Stimulated activated CD4-positive, alpha-beta T cell treated with anti-CD3 and anti-CD28 coated beads, Interleukin-1b, Interleukin-23, amount 100 ng/mL, for 4 hours (primary cell): Measurements from ENCODE around the gene C6orf163.
A peak's percentile ranks its signal among the peaks of the same experiment; 100 is the strongest.
"Not testable (repeated sequence)": the region's sequence is repeated elsewhere in the genome, so short reads cannot be mapped to it uniquely, and the experiment has no call there.

Experiments used
- DNase-seq, 2 donors: peaks; one replicate each; pipeline ENCODE4 v3.0.0-alpha.2; 2020; ENCODE audit warnings: low read depth in 2 of 2

Gene C6orf163

DNA sequence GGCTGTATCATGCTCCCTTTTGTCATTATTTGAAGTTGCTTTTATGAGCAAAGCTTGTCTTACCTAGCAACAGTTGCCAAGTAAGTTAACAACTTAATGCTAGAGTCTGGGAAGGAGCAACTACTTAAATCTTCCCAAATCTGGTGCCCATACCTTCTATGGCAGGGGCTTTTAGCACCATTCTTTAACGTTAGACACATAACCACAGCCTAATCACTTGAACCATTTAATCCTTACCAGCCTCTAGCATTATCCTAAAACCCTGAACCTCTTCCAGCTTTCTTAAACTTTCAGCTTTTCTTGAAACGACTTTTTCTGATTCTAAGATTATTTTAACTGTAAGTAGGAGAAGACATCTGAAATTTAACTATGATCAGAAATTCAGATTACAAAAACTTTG, at the start of gene C6orf163:
TSS of gene C6orf163 (plus strand) at position 83 of the 400 bp plus-strand sequence. CDS start at position 370, 287 bp downstream.
- DNase-seq: no peak

DNA sequence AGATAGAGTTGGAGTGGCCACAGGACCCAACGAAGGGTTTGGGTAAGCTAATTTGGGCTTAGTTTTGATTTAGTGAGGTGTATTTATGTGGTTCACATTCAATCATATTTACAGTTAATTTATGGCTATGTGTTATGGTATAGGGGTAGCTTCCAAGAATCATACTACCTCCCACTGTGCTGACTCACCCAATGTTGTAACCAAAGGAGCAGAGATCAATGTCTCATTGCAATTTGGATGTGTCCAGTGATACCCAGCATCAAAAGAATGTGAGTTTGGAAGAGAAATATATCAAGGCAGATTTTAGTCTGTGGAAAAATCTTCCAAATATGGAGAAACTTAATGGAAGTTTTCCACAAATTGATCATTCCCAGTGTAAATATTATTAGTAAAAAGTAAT, 47.5 kb upstream of the C6orf163 start:
- DNase-seq: no peak

DNA sequence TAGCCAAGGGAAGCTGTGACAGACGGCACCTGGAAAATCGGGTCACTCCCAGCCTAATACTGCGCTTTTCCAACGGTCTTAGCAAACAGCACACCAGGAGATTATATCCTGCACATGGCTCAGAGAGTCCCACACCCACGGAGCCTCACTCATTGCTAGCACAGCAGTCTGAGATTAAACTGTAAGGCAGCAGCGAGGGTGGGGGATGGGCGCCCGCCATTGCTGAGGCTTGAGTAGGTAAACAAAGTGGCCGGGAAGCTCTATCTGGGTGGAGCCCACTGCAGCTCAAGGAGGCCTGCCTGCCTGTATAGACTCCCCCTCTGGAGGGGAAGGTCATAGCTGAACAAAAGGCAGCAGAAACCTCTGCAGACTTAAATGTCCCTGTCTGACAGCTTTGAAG, 43.3 kb upstream of the C6orf163 start:
- DNase-seq: not testable (repeated sequence)

DNA sequence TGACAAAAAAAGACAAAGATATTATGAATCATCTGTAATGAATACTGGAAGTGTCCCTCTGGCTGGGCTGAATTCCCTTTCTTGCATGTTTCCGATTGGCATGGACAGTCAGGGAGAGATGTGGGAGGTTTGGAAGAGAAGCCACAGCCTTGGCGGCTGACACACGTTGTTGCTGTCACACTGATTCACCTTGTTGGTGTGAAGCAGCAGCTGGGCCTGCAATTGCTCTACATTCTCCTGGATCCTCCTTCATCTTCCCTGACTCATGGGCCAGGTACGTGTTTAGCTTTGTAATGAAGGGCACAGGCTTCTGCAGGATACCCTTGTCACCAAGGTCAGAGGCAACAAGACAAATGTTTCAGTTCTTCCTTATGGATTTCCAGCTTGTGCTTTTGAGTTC, 35.6 kb upstream of the C6orf163 start:
- no peak for DNase-seq

DNA sequence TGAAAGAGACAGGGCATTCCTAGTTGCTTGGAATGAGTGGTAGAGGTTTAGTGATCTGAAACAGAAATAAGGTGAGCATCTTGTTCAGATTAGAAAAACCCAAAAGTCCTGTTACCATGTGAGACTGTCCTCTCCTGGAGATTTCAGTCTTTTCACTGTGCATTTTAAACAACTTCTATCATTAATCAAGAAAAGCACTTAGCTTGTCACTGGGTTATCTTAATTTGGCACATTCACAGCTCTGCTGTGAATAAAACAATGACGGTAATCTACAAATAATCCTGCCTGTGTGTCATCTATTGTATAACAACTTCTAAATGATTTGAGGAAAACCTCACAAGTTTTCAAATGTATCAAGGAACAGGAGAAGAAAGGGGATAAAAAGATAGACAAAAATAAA, 31.8 kb upstream of the C6orf163 start:
- no peak for DNase-seq

DNA sequence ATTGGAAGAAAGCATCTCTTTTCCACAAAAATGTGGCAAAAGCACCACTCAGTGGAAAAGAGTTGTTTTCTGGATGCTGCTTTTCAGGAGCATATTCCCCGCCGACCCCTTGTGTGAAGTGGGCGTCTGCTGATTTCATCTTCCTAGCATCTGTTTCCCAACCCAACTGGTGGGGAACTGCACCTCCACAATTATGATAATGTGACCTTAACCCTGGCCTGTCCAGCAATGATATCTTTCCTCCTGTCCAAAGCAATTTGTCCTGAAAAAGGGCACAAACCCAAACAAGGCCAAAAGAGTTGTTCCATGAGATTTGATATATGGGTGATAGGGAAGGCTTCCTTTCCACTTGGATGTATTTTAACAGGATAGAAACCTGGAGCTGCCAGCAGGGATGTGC, 29.5 kb upstream of the C6orf163 start:
- DNase-seq: no peak

DNA sequence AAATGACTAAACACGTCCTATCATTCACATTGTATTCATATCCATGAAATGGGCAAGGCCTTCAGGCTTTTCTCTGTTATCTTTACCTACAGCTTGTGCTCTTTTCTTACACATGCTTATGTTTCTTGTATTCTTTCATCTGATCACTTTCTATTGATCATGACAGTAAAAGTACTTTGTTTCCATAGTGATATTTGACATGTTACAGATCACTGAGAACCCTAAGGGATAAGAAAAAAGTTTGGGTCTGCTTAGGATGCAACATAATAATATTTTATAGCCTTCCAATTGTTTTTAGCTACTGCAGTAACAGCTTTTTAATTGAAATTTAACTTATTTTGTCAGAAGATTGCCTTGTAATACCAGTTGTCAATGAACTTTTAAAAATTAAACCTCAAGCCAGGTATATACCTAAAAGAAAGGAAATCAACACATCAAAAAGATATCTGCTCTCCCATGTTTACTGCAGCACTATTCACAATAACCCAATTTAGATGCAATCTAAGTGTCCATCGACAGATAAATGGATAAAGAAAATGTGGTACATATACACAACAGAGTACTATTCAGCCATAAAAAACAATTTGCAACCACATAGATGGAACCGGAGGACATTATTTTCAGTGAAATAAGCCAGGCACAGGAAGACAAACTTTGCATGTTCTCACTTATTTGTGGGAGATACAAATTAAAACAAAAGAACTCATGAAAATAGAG, 25.2 kb upstream of the C6orf163 start:
- no peak for DNase-seq

DNA sequence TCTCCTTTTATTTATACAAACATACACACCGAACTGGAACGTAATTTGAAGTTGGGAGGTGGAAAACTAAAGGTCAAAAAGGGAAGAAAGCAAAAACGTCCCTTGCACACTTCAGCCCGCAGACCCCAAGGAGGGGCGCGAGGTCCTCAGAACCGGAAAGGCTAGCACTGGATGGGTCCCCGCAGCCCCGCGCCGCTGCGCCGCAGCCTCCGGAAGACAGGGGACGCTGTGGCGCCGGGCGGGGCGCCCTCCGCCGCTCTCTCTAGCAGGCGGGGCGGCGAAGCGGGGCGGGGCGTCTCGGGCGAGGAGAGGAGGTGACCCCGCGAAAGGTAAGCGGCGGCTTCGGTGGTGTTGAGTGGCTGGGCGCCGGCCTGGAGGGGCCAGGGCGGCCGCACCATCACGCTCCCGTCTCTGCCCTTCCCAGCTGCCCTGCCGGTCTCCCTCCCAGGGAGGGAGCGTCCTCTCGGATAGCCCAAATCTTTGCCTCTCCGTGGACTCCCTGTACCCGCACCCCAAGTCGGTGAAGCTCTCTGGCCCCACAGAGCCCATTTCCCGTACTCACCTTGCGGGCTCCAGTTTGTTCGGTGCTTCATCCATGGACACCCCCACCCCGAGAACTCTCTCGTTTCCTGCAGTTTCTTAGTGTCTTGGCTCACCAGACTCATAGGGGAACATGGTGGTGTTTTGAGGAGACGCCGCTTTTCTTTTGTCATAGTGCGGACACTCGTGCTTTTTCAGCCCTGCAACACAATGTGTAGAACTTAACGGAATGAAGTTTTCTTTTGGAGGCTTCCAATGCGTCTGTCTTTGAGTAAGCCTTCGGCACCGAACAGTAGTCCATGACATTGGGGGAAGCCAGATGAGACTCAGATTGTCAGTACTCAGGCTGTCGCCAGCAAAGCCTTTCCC, 22.1 kb upstream of the C6orf163 start, which contains the start of gene SMIM8:
TSS of gene SMIM8 (plus strand) at position 285 of the 909 bp plus-strand sequence. CDS start 14,444 bp downstream, outside the sequence.
- DNase-seq: peak; percentile 78 to 88

DNA sequence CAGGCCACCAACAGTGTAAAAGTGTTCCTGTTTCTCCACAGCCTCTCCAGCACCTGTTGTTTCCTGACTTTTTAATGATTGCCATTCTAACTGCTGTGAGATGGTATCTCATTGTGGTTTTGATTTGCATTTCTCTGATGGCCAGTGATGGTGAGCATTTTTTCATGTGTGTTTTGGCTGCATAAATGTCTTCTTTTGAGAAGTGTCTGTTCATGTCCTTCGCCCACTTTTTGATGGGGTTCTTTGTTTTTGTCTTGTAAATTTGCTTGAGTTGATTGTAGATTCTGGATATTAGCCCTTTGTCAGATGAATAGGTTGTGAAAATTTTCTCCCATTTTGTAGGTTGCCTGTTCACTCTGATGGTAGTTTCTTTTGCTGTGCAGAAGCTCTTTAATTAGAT, 20.7 kb upstream of the C6orf163 start:
- DNase-seq: not testable (repeated sequence)

DNA sequence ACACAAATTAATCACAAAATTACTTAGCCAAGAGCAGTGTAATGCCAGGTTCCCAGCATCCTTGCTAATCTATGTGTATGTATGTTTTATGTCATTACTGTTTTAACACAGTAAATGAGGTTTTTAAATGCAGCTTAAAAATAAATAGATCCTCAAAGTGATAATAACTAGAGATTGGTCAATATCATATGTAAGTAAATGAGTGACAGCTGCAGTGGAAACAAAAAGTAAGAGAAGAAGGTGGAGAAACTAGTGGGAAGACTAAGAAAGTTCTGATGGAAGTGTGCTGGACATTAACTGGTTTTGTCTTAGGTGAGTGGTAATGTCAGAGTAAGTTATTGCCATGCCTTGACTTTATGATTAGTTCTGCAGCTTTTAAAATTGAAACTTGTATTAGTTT, 13.7 kb upstream of the C6orf163 start:
- no peak for DNase-seq

DNA sequence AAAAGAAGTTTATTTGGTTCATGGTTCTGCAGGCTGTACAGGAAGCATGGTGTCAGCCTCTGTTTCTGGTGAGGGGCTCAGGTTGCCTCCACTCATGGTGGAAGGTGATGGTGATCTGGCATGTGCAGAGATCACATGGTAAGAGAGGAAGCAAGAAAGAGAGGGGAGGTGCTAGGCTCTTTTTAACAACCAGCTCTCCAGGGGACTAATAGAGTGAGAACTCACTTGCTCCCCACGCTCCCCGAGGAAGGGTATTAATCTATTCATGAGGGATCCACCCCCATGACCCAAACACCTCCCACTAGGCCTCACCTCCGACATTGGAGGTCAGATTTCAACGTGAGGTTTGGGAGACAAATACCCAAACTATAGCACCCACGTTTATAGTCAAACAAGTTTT, 11.6 kb upstream of the C6orf163 start:
- no peak for DNase-seq

DNA sequence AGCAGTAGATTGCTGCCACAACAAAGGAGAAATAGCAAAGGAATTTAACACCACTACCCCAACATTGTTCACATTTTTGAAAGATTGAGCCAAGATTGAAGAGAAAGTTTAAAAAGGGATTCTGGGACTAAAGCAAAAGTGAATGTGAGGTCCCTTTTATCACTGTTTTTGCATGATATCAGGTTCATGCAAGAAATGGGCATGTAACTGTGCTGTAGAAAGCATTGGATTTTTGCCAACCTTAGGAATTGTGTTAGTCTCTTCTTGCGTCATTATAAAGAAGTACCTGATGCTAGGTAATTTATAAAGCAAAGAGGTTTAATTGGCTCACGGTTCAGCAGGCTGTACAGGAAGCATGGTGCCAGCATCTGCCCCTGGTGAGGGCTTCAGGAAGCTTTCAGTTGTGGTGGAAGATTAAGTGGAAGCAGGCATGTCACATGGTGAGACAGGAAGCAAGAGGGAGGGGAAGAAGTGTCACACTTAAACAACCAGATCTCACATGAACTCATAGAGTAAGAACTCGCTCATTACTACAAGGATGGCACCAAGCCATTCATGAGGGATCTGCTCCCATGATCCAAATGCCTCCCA, 10.9 kb upstream of the C6orf163 start:
- no peak for DNase-seq

DNA sequence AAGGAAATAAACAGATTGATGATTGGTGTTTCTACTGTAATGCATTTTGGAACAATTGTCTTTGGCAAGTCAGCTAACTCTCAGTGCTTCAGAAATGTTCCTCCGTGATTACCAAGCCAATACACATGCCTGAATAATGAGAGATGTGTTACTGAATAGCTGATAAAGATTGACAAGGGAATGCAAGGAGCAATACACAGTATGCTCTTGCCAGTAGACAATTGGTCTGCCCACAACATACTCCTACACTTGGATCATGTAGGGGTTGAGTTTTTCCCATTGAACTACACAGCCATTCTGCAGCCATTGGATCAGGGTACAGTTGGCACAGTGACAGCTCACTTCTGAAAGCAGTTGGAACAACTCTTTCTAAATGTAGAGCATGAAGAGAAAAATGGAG, 9.9 kb upstream of the C6orf163 start:
- no peak for DNase-seq

DNA sequence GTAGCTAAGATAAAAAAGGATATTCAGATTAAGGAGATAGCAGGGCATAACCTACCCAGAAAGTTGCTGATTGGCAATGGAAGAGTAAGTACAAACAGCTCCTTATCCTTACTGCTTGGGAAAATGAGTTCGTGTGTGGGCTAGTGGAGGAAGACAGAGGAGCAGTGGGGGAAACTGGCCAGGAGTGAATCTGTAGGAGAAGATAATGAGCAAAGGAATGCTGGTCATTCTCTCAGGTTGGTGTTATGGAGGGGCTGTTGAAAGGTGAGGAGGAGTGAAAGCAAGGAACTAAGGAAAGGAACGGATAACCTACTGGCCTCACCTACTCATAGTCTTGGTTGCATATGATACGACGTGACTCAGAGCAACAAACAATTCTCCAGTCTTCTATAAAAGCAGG, 8.2 kb upstream of the C6orf163 start:
- no peak for DNase-seq

DNA sequence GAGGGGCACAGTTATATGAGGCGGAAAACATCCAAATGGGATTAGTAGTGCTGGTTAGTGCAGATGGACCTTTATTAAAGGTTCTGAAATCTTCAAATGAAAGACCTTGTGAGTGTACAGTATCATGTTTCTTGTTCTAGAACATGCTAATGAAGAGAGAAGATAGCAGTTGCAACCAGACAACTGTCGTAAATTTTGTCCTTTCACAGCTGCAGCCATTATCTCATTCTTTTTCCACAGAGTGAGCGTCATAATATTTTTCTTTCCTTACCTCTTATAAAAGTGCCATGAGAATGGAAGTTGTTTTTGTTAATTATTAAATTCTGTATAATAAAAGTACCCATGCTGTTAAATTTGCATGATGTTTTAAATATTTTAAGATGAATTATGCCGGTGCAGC, 4.4 kb upstream of the C6orf163 start:
- no peak for DNase-seq

DNA sequence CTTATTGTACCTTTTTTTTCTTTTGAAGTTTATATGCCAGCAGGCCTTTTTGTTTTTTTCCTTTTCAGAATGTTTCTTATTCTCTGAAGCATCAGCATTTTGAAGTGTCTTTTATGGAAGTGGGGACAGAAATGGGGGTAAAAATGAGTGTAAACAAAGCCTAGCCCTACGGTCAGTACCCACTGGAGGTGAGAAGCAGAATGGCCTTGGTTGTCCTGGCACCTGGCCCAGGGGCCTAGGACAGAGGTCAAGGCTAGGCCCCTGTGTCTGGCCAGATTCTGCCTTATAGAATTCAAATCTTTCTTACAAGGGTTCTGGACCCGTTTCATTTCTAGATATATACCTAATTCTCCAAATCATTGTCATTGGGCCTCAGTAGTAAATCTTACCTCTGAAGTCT, 3.5 kb upstream of the C6orf163 start:
- no peak for DNase-seq

DNA sequence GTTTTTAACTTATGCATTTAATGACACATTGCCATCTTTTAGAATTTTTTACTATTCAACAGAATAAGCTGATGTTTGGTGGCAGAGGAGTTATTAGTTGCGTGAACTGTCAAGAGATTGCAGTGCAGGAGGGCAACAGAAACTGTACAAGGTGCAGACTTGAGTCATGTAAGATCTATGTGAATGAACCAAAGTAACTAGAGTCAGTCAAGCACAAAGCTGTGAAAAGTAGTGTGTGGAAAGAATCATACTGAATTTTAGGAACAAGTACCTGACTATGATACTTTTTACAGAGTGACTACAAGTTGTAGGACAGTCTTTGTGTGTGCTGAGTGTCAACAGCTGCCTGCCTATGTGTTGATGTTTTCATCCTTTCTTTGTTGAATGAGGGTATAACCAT, 2.7 kb upstream of the C6orf163 start:
- no peak for DNase-seq

DNA sequence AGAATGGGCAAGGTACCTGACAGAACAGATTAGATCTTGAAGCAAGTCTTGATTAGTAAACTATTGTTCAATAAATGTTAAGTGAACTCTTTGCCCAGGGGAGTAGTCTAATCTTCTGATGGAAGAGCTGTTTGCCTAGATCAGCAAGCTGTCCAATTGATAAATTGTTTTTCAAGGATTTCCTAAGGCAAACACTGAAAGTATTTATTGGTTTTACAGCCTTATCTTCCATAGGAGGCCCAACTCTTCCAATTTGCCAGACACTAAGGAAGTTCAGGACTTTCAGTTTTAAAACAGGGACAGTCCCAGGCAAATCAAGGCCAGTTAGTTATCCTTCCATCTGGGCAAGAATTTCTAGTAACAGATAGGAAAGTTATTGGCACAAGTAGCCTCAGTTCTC, 1.8 kb upstream of the C6orf163 start:
- no peak for DNase-seq

DNA sequence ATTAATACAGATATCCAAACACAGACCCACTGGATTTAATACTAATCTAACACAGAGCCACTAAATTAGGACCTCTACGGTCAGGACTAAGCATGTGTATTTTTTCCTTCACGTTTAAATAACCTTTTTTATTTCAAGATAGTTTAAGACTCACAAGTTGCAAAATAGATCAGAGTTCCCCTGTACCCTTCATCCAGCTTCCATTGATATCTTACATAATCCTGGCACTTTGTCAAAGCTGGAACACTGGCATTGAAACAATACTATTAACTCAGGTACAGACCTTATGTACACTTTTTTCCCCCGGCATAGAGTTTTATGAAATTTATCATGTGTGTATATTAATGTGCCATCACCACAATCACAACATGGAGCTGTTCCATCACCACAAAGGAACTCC, 2.1 kb downstream of the C6orf163 start:
- no peak for DNase-seq

DNA sequence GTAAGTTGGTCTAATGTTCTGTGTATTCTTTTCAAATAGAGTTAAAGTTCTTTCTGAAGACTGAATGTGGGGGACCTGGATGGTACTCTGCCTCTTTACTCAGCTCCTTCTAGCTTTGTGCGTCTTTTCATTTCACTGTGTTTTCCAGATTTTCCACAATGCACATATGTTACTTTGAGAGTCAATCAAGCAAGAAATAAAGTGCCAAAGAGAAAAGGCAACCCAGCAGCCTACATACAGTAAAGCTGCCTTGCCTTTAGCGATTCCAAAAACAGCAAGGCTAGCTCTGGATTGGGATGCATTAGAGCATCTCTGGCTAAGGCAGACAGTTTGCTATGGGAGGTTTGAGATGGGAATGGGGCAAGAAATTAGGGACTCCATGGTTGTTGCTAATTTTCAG, 5.3 kb downstream of the C6orf163 start:
- no peak for DNase-seq

DNA sequence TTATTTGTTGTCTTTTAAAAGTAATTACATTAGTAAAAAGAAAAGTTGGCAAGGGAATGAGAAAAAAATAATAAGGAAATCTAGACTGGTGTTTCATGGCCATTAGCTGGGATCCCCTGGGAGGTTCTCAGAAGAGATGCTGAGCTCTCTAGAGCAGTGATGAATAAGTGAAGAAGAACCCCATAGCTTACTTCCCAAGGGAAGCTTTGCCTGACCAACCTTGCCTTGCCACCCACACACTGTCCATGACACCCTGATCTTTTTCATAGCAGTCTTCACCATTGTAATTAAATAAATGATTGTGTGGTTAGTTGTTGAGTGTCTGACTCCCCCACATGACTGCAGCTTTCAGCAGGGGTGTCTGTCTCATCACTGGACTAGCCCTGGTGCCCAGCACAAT, 5.9 kb downstream of the C6orf163 start:
- no peak for DNase-seq

DNA sequence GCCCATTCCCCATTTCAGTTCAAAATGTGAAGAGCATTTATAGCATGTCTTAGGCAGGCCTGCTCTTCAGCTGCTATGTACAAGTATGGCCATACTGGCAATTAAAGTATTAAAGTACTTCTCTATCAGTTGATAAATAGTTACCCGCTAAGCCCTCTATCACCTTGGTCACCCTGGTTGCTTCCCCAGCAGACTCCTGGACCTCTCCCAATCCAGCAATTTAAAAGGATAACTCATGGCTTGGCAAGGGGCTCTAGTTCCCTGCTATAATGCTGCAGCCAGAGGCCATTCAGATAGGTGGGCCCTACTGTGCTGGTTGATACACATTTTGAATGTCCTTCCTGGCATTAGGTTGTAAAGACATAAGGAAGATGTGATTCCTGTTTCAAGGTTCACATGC, 7.0 kb downstream of the C6orf163 start:
- DNase-seq: no peak

DNA sequence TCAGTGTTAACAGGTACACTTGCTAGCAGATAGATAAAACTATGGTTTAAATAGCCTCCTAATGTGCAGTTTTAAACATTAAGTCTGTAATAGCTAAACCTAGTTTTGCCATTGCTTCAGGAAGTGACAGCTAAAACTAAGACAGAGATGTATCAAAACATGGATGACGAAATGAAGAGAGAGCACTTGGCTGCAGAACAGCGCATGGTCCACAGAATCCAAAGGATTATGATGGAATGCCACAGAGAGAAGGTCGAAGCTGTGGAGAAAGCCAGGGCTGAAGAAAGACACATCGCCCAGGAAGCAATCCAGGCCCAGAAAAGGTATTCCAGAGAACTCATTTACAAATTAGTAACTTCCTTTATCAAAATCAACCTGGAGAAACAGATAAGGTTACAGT, 11.6 kb downstream of the C6orf163 start:
- no peak for DNase-seq
